ENCODE data around the gene CDKN2D.

The CDKN2D gene

GRCh38 chr19:10567656-10568055 lies 1.1 kb downstream of the CDKN2D start:
- DNase-seq (ENCODE audit: low read depth), result no peak
- no peak for TF ChIP-seq CTCF (IDR thresholded peaks at IDR 0.05; ENCODE audit: low read depth, low read length, missing control alignments)
- in situ Hi-C loops (cut with HindIII; ENCODE audit: low sequenced_read_pairs), result no loop called here
- H3K4me3 ChIP-seq (ENCODE audit: low read depth, low read length), result peak overlapping the region; percentile 66

- no peak for TF ChIP-seq CTCF (IDR thresholded peaks at IDR 0.05; ENCODE audit: low read depth, low read length, missing control alignments)
- no peak for DNase-seq (ENCODE audit: low read depth)
- H3K4me3 ChIP-seq (ENCODE audit: low read depth, low read length), result no peak overlapping the region
- in situ Hi-C loops (cut with HindIII; ENCODE audit: low sequenced_read_pairs), result no loop called here
Measured at GRCh38 chr19:10566658-10567410, 1.9 kb downstream of the CDKN2D start.

- no peak for DNase-seq (ENCODE audit: low read depth)
- in situ Hi-C loops (cut with HindIII; ENCODE audit: low sequenced_read_pairs), result no loop called here
- TF ChIP-seq CTCF (IDR thresholded peaks at IDR 0.05; ENCODE audit: low read depth, low read length, missing control alignments), result no peak
- peak overlapping the region; percentile 90 for H3K4me3 ChIP-seq (ENCODE audit: low read depth, low read length)
Measured at GRCh38 chr19:10566408-10566657, 2.4 kb downstream of the CDKN2D start.

GRCh38 chr19:10565567-10566407 lies 3.0 kb downstream of the CDKN2D start, which contains the start of gene KRI1:
KRI1 (minus strand) TSS chr19:10566010; CDS start chr19:10565999, 11 bp downstream.
- peak; percentile 91 for DNase-seq (ENCODE audit: low read depth)
- peak; percentile 40 for TF ChIP-seq CTCF (IDR thresholded peaks at IDR 0.05; ENCODE audit: low read depth, low read length, missing control alignments)
- peak within 1 kb of the TSS; percentile 90 for H3K4me3 ChIP-seq (ENCODE audit: low read depth, low read length)
- in situ Hi-C loops (cut with HindIII; ENCODE audit: low sequenced_read_pairs), result no loop called here

- no peak for DNase-seq (ENCODE audit: low read depth)
- in situ Hi-C loops (cut with HindIII; ENCODE audit: low sequenced_read_pairs), result no loop called here
- peak overlapping the region; percentile 90 for H3K4me3 ChIP-seq (ENCODE audit: low read depth, low read length)
- TF ChIP-seq CTCF (IDR thresholded peaks at IDR 0.05; ENCODE audit: low read depth, low read length, missing control alignments), result peak; percentile 48
Measured at GRCh38 chr19:10565028-10565566, 3.7 kb downstream of the CDKN2D start.

- TF ChIP-seq CTCF (IDR thresholded peaks at IDR 0.05; ENCODE audit: low read depth, low read length, missing control alignments), result no peak
- in situ Hi-C loops (cut with HindIII; ENCODE audit: low sequenced_read_pairs), result no loop called here
- no peak for DNase-seq (ENCODE audit: low read depth)
- H3K4me3 ChIP-seq (ENCODE audit: low read depth, low read length), result no peak overlapping the region
Measured at GRCh38 chr19:10562609-10563008, 6.2 kb downstream of the CDKN2D start.

Data from astrocyte of the cerebellum (primary cell).